Measurements from ENCODE around the gene CRHR1.

CRHR1 gene

DNA sequence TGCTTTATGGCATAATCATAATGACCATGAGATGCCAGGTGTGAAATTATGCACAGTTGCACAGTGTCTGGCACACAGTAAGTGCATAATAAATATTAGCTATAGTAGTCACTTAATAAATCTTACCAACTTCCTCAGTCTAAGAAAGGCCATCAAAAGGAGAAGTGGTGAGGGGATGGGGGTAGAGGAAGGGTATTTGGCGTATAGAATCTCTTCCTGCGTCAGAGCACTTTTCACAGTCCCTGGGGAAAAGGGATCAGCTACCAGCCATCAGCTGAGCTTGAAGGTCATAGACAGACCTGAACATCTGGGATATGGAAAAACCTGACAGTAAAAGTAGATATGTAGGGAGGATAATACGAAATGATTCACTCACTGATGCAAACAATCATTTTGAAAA lies 5.8 kb downstream of the CRHR1 start:
- no peak for DNase-seq (ENCODE audit: low read depth in 3 of 3)

DNA sequence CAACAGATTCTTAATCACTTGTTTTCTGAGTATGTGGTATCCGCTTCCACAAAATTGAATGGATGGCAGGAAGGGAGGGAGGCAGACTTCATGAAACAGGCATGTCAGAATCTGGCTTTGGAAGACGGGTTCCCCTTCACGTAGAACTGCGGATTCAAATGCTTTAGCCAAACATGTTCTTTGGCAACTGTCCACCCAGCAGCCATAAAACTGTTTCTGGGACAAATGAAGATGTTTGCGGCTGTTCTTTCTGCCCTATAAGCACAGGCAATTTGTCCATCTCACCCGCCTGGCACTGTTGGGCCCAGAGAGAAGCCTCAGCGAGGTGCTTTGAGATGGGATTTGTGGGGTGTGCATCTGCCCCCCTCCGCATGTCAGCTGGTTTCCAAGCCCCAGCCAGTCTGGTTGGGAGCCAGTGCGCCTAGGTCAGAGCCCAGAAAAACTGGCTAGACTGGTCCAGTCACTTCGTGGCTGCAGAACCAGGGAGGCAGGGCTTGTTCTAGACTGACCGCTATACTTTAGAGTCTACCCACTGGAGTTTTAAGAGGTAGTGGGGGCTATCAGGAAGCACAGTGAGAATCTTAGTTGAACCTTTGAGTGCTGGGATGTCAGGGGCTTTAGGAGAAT lies 6.3 kb downstream of the CRHR1 start:
- no peak for DNase-seq (ENCODE audit: low read depth in 3 of 3)

- DNase-seq (ENCODE audit: low read depth in 3 of 3) = no peak
Measured at GRCh38 chr17:45791041-45791582, 7.0 kb downstream of the CRHR1 start.

DNA sequence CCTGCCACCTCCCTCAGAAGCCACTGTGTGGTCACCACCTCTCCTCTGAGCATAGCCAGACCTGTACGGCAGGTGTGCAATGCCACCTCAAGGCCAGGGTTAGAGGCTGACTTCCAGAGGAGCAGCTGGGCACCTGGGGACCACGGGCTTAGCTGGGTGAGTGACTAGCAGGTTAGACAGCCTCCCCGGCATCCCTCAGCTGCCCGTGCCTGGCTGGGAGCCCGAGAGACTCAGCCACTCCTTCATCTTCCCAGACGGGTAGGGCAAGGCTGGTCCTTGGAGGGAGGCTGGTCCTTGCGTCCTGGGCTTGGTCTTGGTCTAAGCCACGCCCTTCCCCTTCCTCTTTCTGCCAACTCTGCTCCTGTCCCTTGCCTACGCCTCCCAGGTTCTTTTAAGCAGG lies 7.8 kb downstream of the CRHR1 start:
- DNase-seq (ENCODE audit: low read depth in 3 of 3) = no peak

GRCh38 chr17:45792437-45792836 lies 8.3 kb downstream of the CRHR1 start:
- no peak for DNase-seq (ENCODE audit: low read depth in 3 of 3)

GRCh38 chr17:45792995-45793755 lies 9.1 kb downstream of the CRHR1 start:
- DNase-seq (ENCODE audit: low read depth in 3 of 3) = no peak

DNA sequence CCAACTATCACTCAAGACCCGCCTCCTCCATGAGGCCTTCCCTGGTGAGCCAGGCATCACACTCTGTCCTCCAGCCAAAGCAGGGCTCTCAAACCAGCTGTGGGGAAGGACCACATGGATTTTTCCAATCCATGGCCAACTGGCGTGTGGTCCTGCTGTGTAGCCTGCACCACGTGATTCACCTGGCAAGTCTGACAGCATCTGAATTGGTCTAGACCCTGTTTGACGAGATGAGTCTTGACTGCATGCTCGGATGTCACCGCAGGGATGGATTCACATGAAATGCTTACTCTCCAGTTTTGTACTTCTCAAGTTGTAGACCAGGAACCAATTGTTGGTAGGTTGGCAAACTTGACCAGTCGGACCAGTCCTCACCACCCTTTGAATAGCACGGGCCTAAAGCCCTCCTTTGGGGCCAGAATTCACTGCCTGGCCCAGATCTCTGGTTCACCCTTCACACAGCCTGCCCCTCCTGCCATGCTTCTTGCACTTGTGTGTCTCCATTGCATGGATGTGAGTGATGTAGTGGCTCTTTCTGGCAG lies 9.9 kb downstream of the CRHR1 start:
- DNase-seq (ENCODE audit: low read depth in 3 of 3) = no peak

- DNase-seq (ENCODE audit: low read depth in 3 of 3) = no peak
Measured at GRCh38 chr17:45794840-45795239, 10.7 kb downstream of the CRHR1 start.

DNA sequence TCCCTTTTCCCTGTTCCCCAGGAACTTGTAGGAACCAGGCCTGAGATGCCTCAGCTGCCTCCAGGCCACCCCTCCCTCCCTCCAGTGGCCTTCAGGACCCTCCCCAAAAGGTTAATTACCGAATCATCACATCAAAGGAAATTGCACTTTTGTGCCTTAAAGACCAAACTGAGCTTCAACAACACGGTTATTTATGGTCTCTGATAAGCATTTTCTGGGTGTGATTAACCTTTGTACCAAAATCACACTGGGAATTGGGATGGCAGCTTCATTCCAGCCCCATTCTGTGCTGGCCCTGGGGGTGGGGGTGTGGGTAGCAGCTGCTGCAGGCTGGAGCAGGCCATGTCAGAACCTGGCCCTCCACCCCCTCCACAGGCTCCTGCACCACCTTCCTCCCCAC lies 16.7 kb downstream of the CRHR1 start:
- no peak for DNase-seq (ENCODE audit: low read depth in 3 of 3)

- no peak for DNase-seq (ENCODE audit: low read depth in 3 of 3)
Measured at GRCh38 chr17:45801421-45801820, 17.3 kb downstream of the CRHR1 start.

GRCh38 chr17:45808845-45809244 lies 24.7 kb downstream of the CRHR1 start:
- DNase-seq (ENCODE audit: low read depth in 3 of 3) = no peak

DNA sequence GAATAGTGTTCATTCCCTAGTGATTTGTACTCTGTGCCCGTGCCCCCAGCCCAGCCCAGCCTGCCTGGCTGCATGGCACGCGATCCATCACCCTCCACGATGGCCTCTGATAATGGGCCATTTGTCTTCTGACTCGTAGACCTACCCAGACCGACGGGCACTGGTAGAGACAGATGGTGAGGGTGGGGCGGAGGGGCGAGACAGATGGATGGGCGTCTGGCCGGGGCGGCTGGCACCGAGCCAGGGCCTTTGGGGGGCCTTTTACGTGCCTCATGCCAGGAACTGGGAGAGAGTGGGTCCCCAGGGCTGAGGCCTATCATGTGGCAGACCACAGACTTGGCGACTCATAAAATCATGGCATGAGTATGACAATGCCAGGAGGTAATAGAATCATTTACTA lies 25.4 kb downstream of the CRHR1 start:
- DNase-seq (ENCODE audit: low read depth in 3 of 3) = no peak

DNA sequence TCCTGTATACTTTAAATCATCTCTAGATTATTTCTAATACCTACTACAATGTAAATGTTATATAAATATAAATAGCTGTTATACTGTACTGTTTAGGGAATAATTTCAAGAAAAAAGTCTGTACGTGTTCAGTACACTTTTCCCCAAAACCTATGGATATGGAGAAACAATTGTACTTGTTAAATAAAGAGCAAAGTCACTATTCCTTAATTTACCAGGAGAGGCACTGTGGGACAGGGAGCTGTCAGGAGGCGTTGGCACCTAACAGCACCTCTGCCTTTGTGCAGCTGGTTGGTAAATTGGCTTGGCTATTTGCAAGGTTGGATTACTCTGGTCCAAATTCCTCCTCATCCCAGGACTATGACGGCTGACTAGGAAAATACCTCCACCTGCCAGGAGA lies 28.0 kb downstream of the CRHR1 start:
- no peak for DNase-seq (ENCODE audit: low read depth in 3 of 3)

DNA sequence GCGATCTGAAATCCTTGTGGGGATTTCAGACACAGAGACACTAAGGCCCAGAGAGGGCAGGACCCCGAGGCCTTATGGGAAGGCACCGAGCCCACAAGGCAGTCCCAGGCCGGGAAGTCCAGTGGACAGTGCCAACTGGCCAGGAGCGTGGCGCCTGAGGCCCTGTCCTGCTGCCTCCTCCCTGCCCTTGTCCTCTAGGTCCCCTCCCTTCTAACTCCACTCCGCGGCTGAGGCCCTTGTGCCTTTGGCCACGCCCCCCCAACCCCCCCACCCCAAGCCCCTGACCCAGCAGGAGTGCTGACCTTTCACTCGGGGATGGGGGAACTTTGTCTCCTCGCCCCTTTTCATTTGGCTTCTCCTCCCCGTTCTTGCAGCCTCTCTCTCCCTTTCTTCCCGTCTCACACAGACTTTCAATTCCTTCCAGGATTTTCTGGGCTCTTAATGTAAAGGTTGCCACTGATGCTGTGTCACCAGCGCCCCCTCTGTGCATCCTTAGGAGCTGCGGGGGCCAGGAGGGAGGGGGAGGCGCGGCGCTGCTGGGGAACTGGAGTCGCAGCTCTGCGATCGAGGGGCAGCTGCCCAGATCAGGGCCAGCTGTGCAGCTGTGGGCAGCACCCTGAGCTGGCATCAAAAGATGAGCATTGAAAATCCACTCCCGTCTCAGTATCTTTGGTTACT lies 29.1 kb downstream of the CRHR1 start:
- no peak for DNase-seq (ENCODE audit: low read depth in 3 of 3)

- DNase-seq (ENCODE audit: low read depth in 3 of 3) = no peak
Measured at GRCh38 chr17:45814622-45815606, 30.8 kb downstream of the CRHR1 start.

DNA sequence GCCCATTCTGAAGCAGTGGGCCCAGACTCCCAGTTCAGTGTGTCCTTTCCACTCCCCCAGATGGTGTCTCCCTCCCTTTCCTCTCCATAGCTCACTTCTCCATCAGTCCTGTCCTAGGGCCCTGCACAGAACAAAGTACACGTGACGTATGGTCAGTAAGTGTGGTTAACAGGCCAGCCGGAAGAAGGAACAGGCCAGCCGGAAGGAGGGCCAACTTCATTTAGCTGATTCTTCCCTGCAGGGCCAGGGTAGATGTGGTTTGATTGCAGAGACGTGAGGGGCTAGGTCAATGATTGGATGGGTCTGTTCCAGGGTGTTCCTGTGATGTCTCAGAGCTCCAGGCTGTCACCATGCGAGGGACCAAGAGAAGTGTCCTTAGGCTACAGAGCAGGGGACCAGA lies 31.6 kb downstream of the CRHR1 start:
- no peak for DNase-seq (ENCODE audit: low read depth in 3 of 3)

DNA sequence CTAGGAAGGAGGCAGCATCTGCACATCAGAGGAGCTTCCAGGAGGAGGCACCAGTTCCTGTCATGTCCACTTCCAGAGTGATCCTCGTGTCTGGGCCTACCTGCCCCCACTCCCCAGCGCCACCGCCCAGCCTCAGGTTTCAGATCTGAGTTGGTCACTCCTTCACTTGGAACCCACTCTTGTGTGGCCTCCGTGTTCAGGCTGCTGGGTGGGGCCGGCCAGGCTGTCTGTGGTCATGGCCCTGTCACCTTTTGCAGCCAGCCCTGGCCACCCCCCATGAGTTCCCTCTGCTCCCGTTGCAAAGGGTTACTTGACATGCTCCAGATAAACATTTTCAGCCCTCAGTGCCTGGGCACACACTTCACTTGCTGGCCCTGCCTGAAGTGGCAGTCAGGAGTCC lies 33.9 kb downstream of the CRHR1 start:
- DNase-seq (ENCODE audit: low read depth in 3 of 3) = no peak

- no peak for DNase-seq (ENCODE audit: low read depth in 3 of 3)
Measured at GRCh38 chr17:45818699-45819098, 34.6 kb downstream of the CRHR1 start.

DNA sequence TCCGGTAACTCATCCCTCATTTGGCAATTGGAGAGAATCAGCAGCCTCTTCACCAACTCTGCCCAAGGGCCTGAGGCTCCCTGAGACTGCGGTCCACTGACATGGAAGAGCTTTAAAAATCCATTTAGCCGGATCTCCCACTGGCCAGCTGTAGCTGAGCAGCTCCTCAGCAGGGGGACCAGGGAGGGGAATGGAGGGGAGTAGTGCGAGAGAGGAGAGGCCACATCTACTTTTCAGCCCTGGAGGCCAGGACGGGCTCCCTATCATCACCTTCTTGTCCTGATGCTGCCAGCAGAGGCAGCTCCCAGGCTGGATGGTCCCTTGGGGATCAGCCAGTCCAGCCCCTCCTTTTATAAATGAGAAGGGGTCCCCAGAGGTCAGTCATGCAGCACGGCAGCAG lies 35.5 kb downstream of the CRHR1 start:
- DNase-seq (ENCODE audit: low read depth in 3 of 3) = no peak

GRCh38 chr17:45820052-45820780 lies 36.1 kb downstream of the CRHR1 start:
- no peak for DNase-seq (ENCODE audit: low read depth in 3 of 3)

- no peak for DNase-seq (ENCODE audit: low read depth in 3 of 3)
Measured at GRCh38 chr17:45821147-45821546, 37.0 kb downstream of the CRHR1 start.

Measured in stimulated activated CD4-positive, alpha-beta T cell treated with anti-CD3 and anti-CD28 coated beads, TNF-alpha, amount 100 ng/mL, for 4 hours (primary cell).